COLO829 (cell line): ENCODE measurements around the gene UBE2R2.
"Not testable (repeated sequence)": the region's sequence is repeated elsewhere in the genome, so short reads cannot be mapped to it uniquely, and the experiment has no call there.

Experiments
- DNase-seq: peaks from one replicate; pipeline ENCODE4 v3.0.0; 2012; ENCODE audit warnings: low spot score

Gene UBE2R2

DNA sequence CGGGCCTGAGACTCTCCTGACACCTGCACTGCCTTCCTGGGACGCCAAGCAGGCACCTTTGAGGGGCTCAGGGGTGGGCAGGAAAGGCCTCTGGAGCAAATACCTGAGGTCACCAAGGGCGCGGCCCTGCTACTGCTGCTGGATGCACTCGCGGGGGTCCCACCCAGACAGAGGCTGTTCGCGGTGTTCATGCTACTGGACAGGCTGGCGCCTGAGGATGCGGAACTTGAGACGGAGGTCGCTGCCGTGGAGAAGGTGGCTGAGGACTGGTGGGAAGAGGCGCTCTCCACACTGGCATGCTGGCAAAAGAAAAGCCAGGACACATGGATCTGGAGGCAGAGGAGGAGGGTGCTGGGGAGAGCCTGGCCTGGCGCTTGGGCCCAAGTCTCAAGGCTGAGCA lies 110.7 kb downstream of the UBE2R2 start:
- no peak for DNase-seq

DNA sequence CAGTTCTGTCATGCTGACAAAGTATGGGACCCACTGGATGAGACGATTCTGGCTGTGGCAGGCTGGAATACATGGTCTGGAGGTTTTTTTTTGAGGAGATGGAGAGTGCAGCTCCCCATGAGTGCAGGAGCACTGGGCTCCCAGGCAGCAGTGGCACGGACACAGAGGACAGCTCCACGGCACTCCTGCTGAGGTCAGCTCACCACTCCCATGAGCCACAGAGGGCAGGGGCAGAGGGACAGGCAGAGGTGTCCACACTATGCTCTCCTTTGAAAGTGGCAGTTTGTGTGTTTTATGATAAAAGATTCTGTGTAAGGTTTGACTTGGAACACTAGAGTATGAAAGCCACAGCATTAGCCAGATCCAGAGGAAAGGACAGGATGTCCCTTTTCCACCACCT lies 114.4 kb downstream of the UBE2R2 start:
- no peak for DNase-seq

DNA sequence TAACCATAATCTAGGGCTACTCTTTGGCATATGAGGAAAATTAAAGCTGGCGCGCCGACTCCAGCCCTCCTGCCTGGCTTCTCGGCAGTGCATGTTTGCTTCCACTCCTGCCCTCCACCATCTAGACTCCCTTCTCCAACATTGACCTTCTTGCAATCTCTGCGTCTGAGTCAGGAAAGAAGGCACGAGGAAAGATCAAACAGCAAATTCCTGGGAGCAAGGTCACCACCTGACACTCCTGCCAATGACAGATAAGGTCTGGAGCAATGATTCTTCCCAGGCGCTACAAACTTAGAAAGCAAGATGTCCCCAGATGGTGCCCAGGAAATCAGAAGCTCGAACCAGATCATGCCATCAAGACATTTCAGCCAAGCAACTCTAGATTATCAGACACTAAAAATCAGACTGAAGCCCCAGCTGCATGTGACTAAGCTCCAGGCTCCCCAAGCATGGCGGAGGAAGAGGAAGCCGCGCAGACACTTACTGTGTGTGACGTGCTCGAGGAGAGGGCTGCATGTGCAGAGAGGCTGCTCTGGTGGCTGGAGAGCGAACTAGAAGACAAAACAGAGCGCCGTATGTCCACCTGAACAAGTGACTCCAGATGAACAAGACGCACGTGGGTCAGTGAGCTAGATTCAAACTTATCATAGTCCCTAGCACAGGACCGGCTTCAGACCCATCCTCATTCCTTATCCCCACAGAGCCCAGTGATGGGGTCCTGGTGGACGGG lies 115.3 kb downstream of the UBE2R2 start:
- DNase-seq, result no peak

DNA sequence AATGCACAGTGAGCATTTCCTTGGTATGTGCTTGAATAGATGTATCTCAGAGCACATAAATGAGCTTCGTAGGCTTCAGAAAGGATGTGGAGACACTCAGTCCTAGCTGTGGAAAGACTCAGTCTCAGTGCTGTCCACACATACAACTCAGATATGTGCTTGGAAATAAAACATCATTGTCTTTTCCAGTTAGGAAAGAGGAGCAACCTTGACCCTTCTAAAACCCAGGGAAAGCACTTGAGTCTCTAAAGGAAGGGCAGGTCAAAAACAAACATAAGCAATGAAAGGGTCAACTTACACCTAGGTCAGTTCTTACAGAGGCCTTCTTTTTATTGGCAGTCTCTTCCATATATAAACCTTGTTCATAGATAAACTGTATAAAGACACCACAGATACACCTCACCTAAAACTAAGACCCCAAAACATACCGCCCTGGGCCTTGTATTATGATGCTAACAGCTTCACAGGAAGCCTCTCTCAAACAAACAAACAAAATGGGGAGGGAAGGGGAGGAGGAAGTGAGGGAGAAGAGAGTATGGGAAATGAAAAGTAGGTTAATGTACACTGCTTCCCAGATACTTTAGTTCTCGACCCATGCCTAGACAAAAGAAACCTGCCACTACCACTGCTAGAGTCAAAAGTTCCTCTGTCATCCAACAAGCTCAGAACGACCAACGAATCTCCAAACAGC lies 117.4 kb downstream of the UBE2R2 start:
- DNase-seq, result no peak

DNA sequence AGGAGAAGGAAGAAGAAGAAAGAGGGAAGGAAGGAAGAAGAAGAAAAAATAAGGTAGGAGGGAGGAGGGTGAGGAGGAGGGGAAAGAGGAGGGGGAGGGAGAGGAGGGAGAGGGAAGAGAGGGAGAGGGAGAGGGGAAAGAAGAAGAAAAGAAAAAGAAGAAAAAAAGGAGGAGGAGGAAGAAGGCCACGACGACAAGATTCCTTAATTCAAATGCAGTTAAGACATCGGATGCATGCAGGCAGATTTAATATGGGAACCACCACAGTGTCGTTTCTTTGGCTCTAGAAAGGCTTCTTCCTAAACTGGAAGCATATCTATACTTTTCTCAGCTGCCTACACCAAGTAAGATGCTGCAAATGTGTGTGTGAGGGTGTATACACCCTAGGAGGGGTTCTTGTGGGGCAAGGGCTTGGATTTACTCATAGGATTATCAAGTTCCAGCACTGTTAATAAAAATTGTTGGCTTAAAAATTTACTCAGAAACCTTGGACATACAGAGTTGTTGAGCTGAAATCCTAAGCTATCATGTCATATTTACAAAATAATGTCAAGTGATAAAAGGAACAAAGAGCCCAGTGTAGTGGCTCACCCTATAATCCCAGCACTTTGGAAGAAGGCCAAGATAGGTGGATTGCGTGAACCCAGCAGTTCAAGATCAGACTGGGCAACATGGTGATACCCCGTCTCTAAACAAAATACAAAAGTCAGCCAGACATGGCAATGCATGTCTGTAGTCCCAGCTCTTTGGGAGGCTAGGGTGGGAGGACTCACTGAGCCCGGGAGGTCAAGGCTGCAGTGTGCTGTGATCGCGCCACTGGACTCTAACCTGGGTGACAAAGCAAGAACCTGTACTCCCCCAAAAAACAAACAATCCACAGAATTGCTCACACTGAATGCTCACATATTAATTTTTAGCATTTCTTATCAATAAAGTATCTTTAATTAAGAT lies 123.2 kb downstream of the UBE2R2 start:
- peak; percentile 84 for DNase-seq

DNA sequence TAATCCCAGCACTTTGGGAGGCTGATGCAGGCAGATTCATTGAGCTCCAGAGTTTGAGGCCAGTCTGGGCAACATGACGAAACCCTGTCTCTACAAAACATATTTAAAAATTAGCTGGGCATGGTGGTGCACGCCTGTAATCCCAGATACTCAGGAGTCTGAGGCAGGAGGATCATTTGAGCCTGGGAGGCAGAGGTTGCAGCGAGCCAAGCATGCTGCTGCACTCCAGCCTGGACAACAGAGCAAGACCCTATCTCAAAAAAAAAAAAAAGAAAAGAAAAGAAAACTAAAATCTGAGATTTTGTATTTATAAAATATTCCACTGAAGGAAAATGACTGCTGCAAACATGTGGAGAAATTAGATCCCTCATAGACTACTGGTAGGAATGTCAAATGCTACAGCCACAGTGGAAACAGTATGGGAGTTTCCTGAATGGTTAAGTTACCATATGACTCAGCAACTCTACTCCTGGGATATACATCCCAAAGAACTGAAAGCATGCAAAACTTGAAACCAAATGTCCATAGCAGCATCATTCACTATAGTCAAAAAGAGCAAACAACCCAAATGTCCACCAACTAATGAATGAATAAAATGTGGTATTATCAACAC lies 125.6 kb downstream of the UBE2R2 start:
- peak; percentile 37 for DNase-seq

DNA sequence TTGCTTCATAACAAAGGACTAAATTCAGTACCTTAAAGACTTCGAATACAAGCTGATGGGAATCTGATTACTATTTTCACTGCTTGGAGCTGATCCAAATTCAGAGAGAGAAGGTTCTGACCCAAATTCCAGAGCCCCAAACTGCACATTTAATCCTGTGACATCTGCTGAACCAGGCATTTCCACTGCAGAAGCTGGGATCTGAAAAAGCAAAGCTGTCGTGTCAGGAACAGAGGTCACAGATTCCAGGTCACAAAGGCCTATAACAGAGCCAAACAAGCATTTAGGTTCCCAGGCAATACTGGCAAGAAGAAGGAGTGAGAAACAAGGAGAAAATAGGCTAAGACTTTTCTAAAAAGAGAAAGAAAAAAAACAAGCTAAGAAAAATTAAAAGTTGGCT lies 126.4 kb downstream of the UBE2R2 start:
- no peak for DNase-seq

DNA sequence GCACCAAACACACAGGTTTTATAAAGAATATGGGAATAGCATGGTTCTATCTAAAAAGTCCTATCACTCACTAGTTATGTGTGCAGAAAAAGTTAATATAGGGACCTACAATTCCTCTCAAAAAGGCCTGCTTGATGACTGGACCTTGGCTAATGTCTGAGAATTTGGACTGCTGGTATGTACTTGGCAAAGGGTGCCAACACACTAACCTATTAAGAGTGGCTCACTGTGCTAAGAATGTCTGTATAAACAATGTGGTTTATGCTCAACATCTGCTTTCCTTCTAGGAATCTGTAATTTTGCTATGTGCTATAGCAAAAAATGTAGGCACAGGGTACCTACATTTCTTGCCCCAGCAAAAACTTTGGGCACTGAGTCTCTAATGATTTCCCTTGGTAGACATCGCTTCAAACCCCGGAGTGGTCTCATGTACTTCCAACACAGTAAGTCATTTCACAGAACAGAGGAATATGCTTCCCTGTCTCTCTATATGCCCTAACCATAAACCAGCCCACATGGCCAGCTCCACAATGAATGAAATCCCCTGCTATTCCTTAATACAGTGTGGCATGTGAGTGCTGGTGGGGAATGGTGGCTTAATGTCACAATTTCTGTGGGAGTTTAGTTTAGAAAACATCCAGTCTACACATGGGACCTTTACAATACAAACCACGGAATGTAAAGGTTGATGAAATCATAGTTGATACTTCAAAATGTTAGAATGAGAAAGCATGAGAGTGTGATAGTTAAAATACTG lies 130.0 kb downstream of the UBE2R2 start:
- no peak for DNase-seq

DNA sequence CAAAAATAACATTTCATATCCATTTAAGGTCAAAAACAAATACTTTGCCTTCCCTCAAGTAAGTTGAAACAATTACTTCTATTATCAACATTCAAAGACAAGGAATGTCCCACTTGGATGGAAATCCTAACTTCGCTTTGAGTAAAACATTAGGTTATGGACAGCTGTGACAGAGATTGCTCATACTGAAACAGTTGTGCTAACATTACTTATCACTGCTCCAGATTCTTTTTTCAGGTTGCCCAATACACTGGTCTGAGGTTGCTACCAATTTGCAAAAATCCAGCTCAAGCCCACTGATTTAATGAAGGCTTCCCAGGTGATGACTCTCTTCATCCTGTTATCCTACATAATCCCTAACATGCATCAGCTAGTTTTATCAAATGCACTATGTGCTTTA lies 133.4 kb downstream of the UBE2R2 start:
- DNase-seq, result no peak

DNA sequence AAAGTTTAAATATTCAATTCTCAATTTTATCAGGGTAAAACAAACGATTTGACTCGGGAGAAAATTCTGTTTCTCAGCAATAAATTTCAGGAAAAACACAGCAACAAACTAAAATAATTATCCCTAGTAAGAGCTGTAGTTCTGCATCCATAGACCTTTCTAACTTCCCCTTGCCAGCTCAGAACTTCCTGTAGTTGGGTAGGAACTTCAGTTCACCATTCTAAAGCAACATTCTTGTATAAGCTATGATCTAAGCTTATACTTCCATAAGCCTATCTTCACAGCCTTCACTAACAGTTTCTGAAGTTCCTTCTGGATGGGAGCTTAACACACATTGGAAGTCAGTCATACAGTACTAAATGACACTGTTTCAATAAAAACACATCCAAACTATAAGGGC lies 135.1 kb downstream of the UBE2R2 start:
- DNase-seq, result no peak

DNA sequence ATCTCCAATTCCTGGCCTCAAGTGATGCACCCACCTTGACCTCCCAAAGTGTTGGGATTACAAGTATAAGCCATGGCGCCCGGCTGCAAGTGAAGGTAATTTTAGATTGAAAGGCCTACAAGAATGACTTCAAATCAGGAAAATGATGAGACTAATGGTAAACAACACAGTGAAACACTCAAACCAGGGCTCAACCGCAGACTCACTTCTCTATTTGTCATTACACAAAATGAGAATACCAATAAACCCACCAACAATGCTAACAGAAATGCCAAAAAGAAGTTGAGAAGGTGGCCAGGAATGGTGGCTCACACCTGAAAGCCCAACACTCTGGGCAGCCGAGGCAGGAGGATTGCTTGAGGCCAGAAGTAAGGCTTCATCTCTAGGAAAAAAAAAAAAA lies 139.6 kb downstream of the UBE2R2 start:
- DNase-seq, result no peak

DNA sequence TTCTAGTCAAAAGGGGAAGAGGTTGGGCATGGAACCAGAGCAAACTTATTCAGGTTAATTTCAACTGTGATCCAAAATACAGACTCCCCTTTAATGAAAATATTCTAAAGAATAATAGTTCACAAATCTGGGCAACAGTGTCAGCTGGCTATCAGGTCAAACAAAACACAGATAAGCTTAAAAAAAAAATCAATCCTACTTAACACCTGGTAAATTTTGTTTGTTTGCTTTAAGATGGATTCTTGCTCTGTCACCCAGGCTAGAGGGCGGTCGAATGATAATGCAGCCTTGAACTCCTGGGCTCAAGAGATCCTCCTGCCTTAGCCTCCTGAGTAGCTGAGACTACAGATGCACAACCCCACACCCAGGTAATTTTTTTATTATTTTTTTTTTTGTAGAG lies 142.8 kb downstream of the UBE2R2 start:
- DNase-seq, result no peak

DNA sequence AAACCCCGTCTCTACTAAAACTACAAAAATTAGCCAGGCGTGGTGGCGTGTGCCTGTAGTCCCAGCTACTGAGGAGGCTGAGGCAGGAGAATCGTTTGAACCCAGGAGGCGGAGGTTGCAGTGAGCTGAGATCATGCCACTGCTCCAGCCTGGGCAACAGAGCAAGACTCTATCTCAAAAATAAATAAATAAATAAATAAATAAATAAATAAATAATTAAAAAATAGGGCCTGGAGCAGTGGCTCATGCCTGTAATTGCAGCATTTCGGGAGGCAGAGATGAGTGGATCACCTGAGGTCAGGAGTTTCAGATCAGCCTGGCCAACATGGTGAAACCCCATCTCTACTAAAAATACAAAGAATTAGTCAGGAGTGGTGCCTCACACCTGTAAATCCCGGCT lies 145.5 kb downstream of the UBE2R2 start:
- not testable (repeated sequence) for DNase-seq

DNA sequence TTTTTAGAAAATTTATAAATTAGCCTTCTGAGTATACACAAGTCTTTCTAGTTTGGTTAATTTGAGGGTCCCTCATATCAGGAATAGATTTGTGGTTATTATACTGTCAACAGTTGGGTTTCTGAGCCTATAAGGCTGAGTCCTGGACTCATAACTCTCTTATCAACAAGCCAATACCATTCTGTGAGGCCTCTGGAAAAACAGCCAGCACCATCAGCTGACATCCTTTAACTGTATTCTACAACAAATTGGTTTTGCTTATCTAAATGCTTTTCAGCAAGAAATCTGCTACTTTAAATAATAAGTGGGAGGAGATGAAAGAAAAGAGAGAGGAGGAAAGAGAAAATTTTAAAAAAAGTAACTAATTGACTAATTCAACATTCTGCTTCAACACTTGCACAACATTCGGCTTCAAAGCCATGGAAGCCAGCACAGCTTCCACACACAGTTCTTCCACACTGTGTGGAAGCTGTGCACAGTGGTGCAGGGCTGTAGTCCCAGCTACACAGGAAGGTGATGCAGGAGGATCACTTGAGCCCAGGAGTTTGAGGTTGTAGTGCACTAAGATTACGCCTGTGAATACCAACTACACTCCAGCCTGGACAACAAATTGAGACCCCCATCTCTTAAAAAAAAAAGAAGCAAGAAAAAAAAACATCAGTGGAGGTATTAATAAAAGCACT lies 147.3 kb downstream of the UBE2R2 start:
- no peak for DNase-seq
